A549 (cell line): ENCODE measurements around the gene PRSS53. TPM values are rescaled to one million over a fixed set of nuclear protein-coding genes. Genes with fewer than 3 reads are reported as not detected.

Experiments used
- ATAC-seq, 2 experiments: fragments of 200-7000 bp in 1 of 2; fragments of >200 bp in 1 of 2; cut with Nextera tagmentation in 1 of 2; cut with Tn5 transposase in 1 of 2; 3 replicates each; pipeline versions ENCODE4 v1.8.0 to v1.9.1; 2018 to 2020; ENCODE audit warnings: mild to moderate bottlenecking in 1 of 2, moderate library complexity in 1 of 2
- CTCF ChIA-PET: fragments of 300-600 bp; sonication (Branson Sonifier 250); formaldehyde crosslinking; extraction: SDS; loops from one replicate; lab custom pipeline; 2021; ENCODE audit warnings: antibody characterized with exemption, inconsistent platforms; lab: Yijun Ruan, JAX
- POLR2A ChIA-PET: fragments of 350-600 bp; formaldehyde crosslinking; extraction: SDS; loops from one replicate; lab custom pipeline; 2021; ENCODE audit warnings: antibody characterized with exemption, inconsistent platforms; lab: Yijun Ruan, JAX
- DNase-seq, 2 experiments: peaks; one replicate each; pipeline versions ENCODE4 v3.0.0 to v3.0.0-alpha.2; 2011 to 2016; ENCODE audit warnings: low read depth in 1 of 2, low spot score in 1 of 2
- FAIRE-seq: peaks from 2 replicates; lab custom pipeline; 2011; peaks lifted over from hg19 to GRCh38; lab: Jason Lieb, UNC
- H3K27ac ChIP-seq, 2 experiments: fragments of >200 bp; sonication (Bioruptor Twin); formaldehyde crosslinking; 3 replicates each; pipeline ENCODE4 v1.5.1; 2016 to 2017
- H3K4me1 ChIP-seq: fragments of >200 bp; sonication (Bioruptor Twin); formaldehyde crosslinking; 3 replicates; pipeline ENCODE4 v1.6.1; 2016
- H3K4me2 ChIP-seq: fragments of >200 bp; sonication (Bioruptor Twin); formaldehyde crosslinking; 3 replicates; pipeline ENCODE4 v1.6.1; 2016
- H3K4me3 ChIP-seq: fragments of >200 bp; sonication (Bioruptor Twin); formaldehyde crosslinking; 3 replicates; pipeline ENCODE4 v1.5.1; 2016
- H3K9me3 ChIP-seq: fragments of >200 bp; sonication (Bioruptor Twin); formaldehyde crosslinking; 3 replicates; pipeline ENCODE4 v1.6.1; 2016
- CHD4 ChIP-seq: fragments of 200-600 bp; sonication (generic); IDR thresholded peaks from 2 replicates; pipeline ENCODE4 v1.6.1; 2016; ENCODE audit warnings: antibody characterized with exemption, mild to moderate bottlenecking, borderline replicate concordance
- ESRRA ChIP-seq: fragments of 150-350 bp; IDR thresholded peaks from 2 replicates; pipeline ENCODE4 v1.6.1; 2014; ENCODE audit warnings: mild to moderate bottlenecking, low read length, borderline replicate concordance
- FOSB ChIP-seq: fragments of 250-450 bp; sonication (Bioruptor Pico); IDR thresholded peaks from 2 replicates; pipeline ENCODE4 v1.5.0; 2020; ENCODE audit warnings: mild to moderate bottlenecking, moderate library complexity
- FOXS1 ChIP-seq: fragments of 250-450 bp; sonication (Bioruptor Pico); IDR thresholded peaks from 2 replicates; pipeline ENCODE4 v1.5.0; 2020; ENCODE audit warnings: mild to moderate bottlenecking, moderate library complexity
- GATA3 ChIP-seq: IDR thresholded peaks from 2 replicates; pipeline ENCODE4 v1.6.1; 2012; ENCODE audit warnings: borderline replicate concordance
- HES2 ChIP-seq: fragments of >200 bp; sonication (Bioruptor Twin); formaldehyde crosslinking; IDR thresholded peaks from 2 replicates; pipeline ENCODE4 v1.6.1; 2016
- HOXB5 ChIP-seq: fragments of 250-450 bp; sonication (Bioruptor Pico); IDR thresholded peaks from 2 replicates; pipeline ENCODE4 v1.5.0; 2020; ENCODE audit warnings: mild to moderate bottlenecking, moderate library complexity
- MAX ChIP-seq: IDR thresholded peaks from 2 replicates; pipeline ENCODE4 v1.6.1; 2012
- MAZ ChIP-seq: fragments of 150-350 bp; IDR thresholded peaks from 2 replicates; pipeline ENCODE4 v1.6.1; 2014; ENCODE audit warnings: antibody characterized with exemption, low read depth, low read length, borderline replicate concordance
- MYC ChIP-seq: IDR thresholded peaks from 2 replicates; pipeline ENCODE4 v1.6.1; 2012; ENCODE audit warnings: mild to moderate bottlenecking, inconsistent platforms, low read length, improper control_type of control experiment, borderline replicate concordance
- PHF8 ChIP-seq: fragments of 200-600 bp; sonication (generic); IDR thresholded peaks from 2 replicates; pipeline ENCODE4 v1.6.1; 2016; ENCODE audit warnings: low read depth, mild to moderate bottlenecking, antibody characterized with exemption, moderate library complexity, borderline replicate concordance
- RAD21 ChIP-seq, 2 experiments: fragments of >200 bp in 1 of 2; sonication (Bioruptor Twin) in 1 of 2; formaldehyde crosslinking in 1 of 2; IDR thresholded peaks in 1 of 2; conservative IDR thresholded peaks in 1 of 2; 2 replicates in 1 of 2; 3 replicates in 1 of 2; pipeline ENCODE4 v1.6.1; 2012 to 2018; ENCODE audit warnings: inconsistent platforms in 1 of 2
- REST ChIP-seq: fragments of 200-600 bp; sonication (generic); IDR thresholded peaks from 2 replicates; pipeline ENCODE4 v1.6.1; 2016; ENCODE audit warnings: antibody characterized with exemption, mild to moderate bottlenecking, moderate library complexity
- RNF2 ChIP-seq: fragments of 200-600 bp; sonication (generic); IDR thresholded peaks from 2 replicates; pipeline ENCODE4 v1.6.1; 2016; ENCODE audit warnings: low read depth, mild to moderate bottlenecking, antibody characterized with exemption, moderate library complexity, borderline replicate concordance
- SMC3 ChIP-seq: fragments of >200 bp; sonication (Bioruptor Twin); formaldehyde crosslinking; IDR thresholded peaks from 3 replicates; pipeline ENCODE4 v1.6.1; 2018; ENCODE audit warnings: inconsistent platforms
- ZC3H11A ChIP-seq: fragments of 450-650 bp; IDR thresholded peaks from 2 replicates; pipeline ENCODE4 v1.6.1; 2014; ENCODE audit warnings: antibody characterized with exemption, mild to moderate bottlenecking
- ZSCAN20 ChIP-seq: fragments of 250-450 bp; sonication (Bioruptor Pico); IDR thresholded peaks from 2 replicates; pipeline ENCODE4 v1.8.0; 2022; ENCODE audit warnings: mild to moderate bottlenecking, moderate library complexity
- WGBS: methylation state at CpG from one replicate; pipeline ENCODE4 v1.1.6; 2017; ENCODE audit errors: missing lambda C conversion rate; 5-methylcytosine and 5-hydroxymethylcytosine counted together
- polyA plus RNA-seq, 4 experiments: library from polyadenylated mRNA; depleted of rRNA in 3 of 4; stranded (reverse); fragments of >200 nt; fragmentation: RNase III in 1 of 4; extraction: RNeasy Plus Mini Kit Qiagen cat#74134 plus additional on column Dnase treatment in 1 of 4; gene quantifications; 2 replicates in 3 of 4; 3 replicates in 1 of 4; pipeline ENCODE4 v1.2.3, GENCODE V29; 2011 to 2017
- TF ChIP-seq, protein P1 (sequence below): fragments of 250-450 bp; sonication (Bioruptor Pico); IDR thresholded peaks from 2 replicates; pipeline ENCODE4 v1.5.0; 2021; ENCODE audit warnings: mild to moderate bottlenecking, moderate library complexity, borderline replicate concordance

Gene PRSS53
- polyA plus RNA-seq, 2 of the 4 experiments (the other 2 are of a cell fraction), result 0.79 to 1.5 TPM

- FAIRE-seq, result no peak
- peaks cover 7% of the 10 kb centered on the region; the same call in 1 of the 3 replicates for H3K4me1 ChIP-seq
Measured at GRCh38 chr16:31129568-31130335, 41.0 kb upstream of the PRSS53 start.

More at GRCh38 chr16:31129568-31130335, 41.0 kb upstream of the PRSS53 start:
- DNase-seq, result no peak
- WGBS, result 91% methylated on average over 25 of the region's 29 CpGs
- CTCF ChIA-PET, result interaction anchor here (1.0 to 2.8 kb wide), 5 partner anchors 9 to 145 kb away, joined by 3 to 16 read pairs (median 8); partner anchors contain the start of genes FUS and HSD3B7
- POLR2A ChIA-PET, result interaction anchor here (0.7 to 5.3 kb wide), 4 partner anchors 10 to 56 kb away, joined by 3 to 31 read pairs (median 3); partner anchors contain the start of genes KAT8, ZNF646 and ZNF668
- Histone ChIP-seq H3K4me3 (no peak overlapping the region), H3K9me3 (no peaks in the 10 kb centered on the region), H3K4me2 (no peak overlapping the region), H3K27ac (no peak overlapping the region)
- ATAC-seq, result no peak
- TF ChIP-seq, protein P1, sequence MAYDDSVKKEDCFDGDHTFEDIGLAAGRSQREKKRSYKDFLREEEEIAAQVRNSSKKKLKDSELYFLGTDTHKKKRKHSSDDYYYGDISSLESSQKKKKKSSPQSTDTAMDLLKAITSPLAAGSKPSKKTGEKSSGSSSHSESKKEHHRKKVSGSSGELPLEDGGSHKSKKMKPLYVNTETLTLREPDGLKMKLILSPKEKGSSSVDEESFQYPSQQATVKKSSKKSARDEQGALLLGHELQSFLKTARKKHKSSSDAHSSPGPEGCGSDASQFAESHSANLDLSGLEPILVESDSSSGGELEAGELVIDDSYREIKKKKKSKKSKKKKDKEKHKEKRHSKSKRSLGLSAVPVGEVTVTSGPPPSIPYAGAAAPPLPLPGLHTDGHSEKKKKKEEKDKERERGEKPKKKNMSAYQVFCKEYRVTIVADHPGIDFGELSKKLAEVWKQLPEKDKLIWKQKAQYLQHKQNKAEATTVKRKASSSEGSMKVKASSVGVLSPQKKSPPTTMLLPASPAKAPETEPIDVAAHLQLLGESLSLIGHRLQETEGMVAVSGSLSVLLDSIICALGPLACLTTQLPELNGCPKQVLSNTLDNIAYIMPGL, result no peak
- TF ChIP-seq HOXB5 (CRISPR knock-in tag) (no peak), ZSCAN20 (CRISPR knock-in tag) (no peak), MYC (no peak), MAZ (no peak), REST (no peak), ZC3H11A (no peak), PHF8 (no peak), CHD4 (no peak), FOXS1 (no peak), RNF2 (no peak), ESRRA (no peak), HES2 (no peak), RAD21 (conservative IDR thresholded peaks at IDR 0.05 in 1 of 2, IDR thresholded peaks at IDR 0.05 in 1 of 2) (no peak), FOSB (CRISPR knock-in tag) (no peak), GATA3 (no peak), MAX (no peak), SMC3 (no peak)
